NCI-H128 (cell line): ENCODE measurements around the gene IBTK.

Experiments used
- DNase-seq: peaks from one replicate; lab custom pipeline; 2025; ENCODE audit not compliant: unreplicated experiment; lab: John Stamatoyannopoulos, UW

Gene IBTK

GRCh38 chr6:82123632-82124031 is 123.9 kb downstream of the IBTK start:
- no peak for DNase-seq
